BLaER1 treated with 17β-estradiol and CSF1 and Interleukin-3, amounts not matched to agents 10 nM and 100 nM (cell line): ENCODE measurements around the gene AQP1.

Experiments used
- H3K27ac ChIP-seq, 11 experiments: shearing (Covaris generic); formaldehyde crosslinking; 2 replicates each; pipeline ENCODE4 v1.8.1; 2022
- H3K27me3 ChIP-seq, 11 experiments: shearing (Covaris generic); formaldehyde crosslinking; 2 replicates each; pipeline ENCODE4 v1.8.1; 2022
- H3K36me3 ChIP-seq, 11 experiments: shearing (Covaris generic); formaldehyde crosslinking; 2 replicates each; pipeline ENCODE4 v1.8.1; 2022
- H3K4me1 ChIP-seq, 10 experiments: shearing (Covaris generic); formaldehyde crosslinking; 2 replicates each; pipeline ENCODE4 v1.8.1; 2022
- H3K4me2 ChIP-seq, 11 experiments: shearing (Covaris generic); formaldehyde crosslinking; 2 replicates each; pipeline ENCODE4 v1.8.1; 2022
- H3K4me3 ChIP-seq, 10 experiments: shearing (Covaris generic); formaldehyde crosslinking; 2 replicates each; pipeline ENCODE4 v1.8.1; 2022
- H3K9ac ChIP-seq, 11 experiments: shearing (Covaris generic); formaldehyde crosslinking; 2 replicates each; pipeline ENCODE4 v1.8.1; 2022
- H3K9me3 ChIP-seq, 11 experiments: shearing (Covaris generic); formaldehyde crosslinking; replicated peaks in 1 of 11; 2 replicates each; pipeline ENCODE4 v1.8.1; 2022
- H4K20me1 ChIP-seq, 11 experiments: shearing (Covaris generic); formaldehyde crosslinking; 2 replicates each; pipeline ENCODE4 v1.8.1; 2022
- Cebpa-rat ChIP-seq, 11 experiments: shearing (Covaris generic); IDR thresholded peaks; 2 replicates each; pipeline ENCODE4 v1.8.1; 2022

AQP1 gene

GRCh38 chr7:30911133-30911532 is 520 bp upstream of the AQP1 start:
- Histone ChIP-seq H3K4me3 (no peak overlapping the region), H3K9ac (peak overlapping the region in 5 of 11 experiments; percentile 26 to 51 (median 36); a peak in 8 of 22 replicates), H4K20me1 (peaks cover 0 to 19% (median 0%) of the 10 kb centered on the region in 11 experiments; a peak in 3 of 22 replicates), H3K27ac (peak overlapping the region in 7 of 11 experiments; percentile 6 to 44 (median 16); a peak in 4 of 22 replicates), H3K4me2 (peak overlapping the region; percentile 63 to 93 (median 85)), H3K9me3 (no peaks in the 10 kb centered on the region), H3K4me1 (peaks cover 52 to 74% (median 70%) of the 10 kb centered on the region in 10 experiments), H3K36me3 (no peaks in the 10 kb centered on the region), H3K27me3 (0 out of 22 replicates have a peak, but pooled peaks cover 0 to 5% (median 0%) of the 10 kb centered on the region in 11 experiments)
- TF ChIP-seq Cebpa-rat (IDR thresholded peaks at IDR 0.05) = no peak

DNA sequence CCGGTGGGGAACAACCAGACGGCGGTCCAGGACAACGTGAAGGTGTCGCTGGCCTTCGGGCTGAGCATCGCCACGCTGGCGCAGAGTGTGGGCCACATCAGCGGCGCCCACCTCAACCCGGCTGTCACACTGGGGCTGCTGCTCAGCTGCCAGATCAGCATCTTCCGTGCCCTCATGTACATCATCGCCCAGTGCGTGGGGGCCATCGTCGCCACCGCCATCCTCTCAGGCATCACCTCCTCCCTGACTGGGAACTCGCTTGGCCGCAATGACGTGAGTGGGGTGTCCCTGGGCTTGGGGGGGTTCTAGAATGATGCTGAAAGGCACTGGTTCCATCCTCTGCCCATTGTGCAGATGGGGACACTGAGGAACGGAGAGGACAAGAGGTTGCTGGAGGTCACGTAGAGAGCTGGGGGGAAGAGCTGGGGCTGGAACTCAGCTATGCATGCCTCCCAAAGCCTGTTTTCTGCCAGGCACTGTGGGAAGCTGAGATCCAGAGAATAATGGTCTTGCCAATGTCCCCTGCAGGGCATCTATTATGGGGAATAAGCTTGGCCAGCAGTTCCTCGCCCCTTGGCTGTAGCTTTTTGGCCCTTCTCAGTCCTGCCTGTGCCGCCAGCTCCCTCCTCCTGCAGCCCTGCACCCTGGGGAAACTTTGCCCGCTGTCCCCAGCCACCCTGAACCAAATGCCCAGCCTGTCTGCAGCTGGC is 523 bp downstream of the AQP1 start:
- H3K9ac ChIP-seq = peak overlapping the region in 5 of 11 experiments; percentile 7 to 56 (median 19); a peak in 9 of 22 replicates
- H3K9me3 ChIP-seq = no peaks in the 10 kb centered on the region
- 0 out of 22 replicates have a peak, but pooled peaks cover 0 to 5% (median 0%) of the 10 kb centered on the region in 11 experiments for H3K27me3 ChIP-seq
- peaks cover 0 to 23% (median 0%) of the 10 kb centered on the region in 11 experiments; a peak in 3 of 22 replicates for H4K20me1 ChIP-seq
- H3K36me3 ChIP-seq = no peaks in the 10 kb centered on the region
- H3K4me1 ChIP-seq = peaks cover 52 to 77% (median 71%) of the 10 kb centered on the region in 10 experiments
- H3K27ac ChIP-seq = peak overlapping the region in 4 of 11 experiments; percentile 9 to 48 (median 32); a peak in 5 of 22 replicates
- H3K4me2 ChIP-seq = peak overlapping the region; percentile 59 to 93 (median 85)
- H3K4me3 ChIP-seq = 0 out of 20 replicates have a peak overlapping the region, but pooled peaks of 2 of the 10 experiments have one; percentile 8 to 23
- no peak for TF ChIP-seq Cebpa-rat (IDR thresholded peaks at IDR 0.05)

- no peak for TF ChIP-seq Cebpa-rat (IDR thresholded peaks at IDR 0.05)
- Histone ChIP-seq H3K9ac (peak overlapping the region in 3 of 11 experiments; percentile 7 to 29 (median 19); a peak in 4 of 22 replicates), H3K4me1 (peaks cover 52 to 77% (median 71%) of the 10 kb centered on the region in 10 experiments), H4K20me1 (peaks cover 0 to 23% (median 0%) of the 10 kb centered on the region in 11 experiments; a peak in 3 of 22 replicates), H3K27me3 (0 out of 22 replicates have a peak, but pooled peaks cover 0 to 5% (median 0%) of the 10 kb centered on the region in 11 experiments), H3K27ac (no peak overlapping the region; a peak in 1 of 22 replicates), H3K4me3 (no peak overlapping the region), H3K9me3 (no peaks in the 10 kb centered on the region), H3K36me3 (no peaks in the 10 kb centered on the region), H3K4me2 (peak overlapping the region in 9 of 11 experiments; percentile 74 to 93 (median 87); a peak in 18 of 22 replicates)
Measured at GRCh38 chr7:30912731-30912985, 1.0 kb downstream of the AQP1 start.

DNA sequence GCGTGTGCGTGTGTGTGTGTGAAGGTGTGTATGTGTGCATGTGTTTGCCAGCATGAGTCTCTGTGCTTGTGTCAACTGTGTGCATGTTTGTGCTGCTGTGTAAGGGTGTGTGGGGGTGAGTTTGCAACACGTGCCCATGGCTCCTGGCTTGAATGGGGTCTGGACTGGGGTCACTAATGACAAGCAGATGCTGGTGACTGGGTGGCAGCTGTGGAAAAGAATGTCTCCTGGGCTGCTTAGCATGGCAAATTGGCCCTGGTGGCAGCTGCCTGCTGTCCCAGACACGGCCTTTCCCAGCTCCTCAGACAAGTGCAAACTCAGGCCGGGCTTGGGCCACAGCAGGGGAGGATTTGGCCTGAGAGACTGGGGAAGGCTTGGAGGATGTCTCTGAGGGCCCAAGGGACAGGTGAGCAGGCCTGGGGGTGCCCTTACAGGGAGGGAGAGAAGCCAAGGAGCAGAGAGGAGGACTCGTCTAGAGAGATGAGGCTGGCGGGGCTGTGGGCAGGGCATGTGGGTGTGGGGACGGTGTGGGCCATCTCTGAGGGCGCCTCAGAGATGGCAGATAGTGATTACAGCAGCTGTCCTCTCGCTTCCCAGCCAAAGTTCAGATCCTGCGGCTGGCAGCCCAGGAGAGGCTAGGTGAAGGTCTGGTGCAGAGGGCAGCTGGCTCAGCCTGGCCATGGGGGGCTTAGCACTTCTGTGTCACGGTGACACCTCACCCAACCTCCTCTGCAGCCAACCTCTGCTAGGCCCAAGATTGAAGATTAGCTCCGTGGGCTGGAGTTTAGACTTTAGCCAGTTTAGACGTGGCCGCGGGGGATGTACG is 1.5 kb downstream of the AQP1 start:
- Histone ChIP-seq H3K4me3 (no peak overlapping the region), H3K4me1 (peaks cover 52 to 77% (median 71%) of the 10 kb centered on the region in 10 experiments), H3K27ac (peak overlapping the region in 1 of 11 experiments; percentile 6; a peak in 3 of 22 replicates), H4K20me1 (peaks cover 0 to 23% (median 0%) of the 10 kb centered on the region in 11 experiments; a peak in 3 of 22 replicates), H3K9me3 (no peaks in the 10 kb centered on the region), H3K4me2 (peak overlapping the region in 10 of 11 experiments; percentile 74 to 93 (median 86); a peak in 19 of 22 replicates), H3K9ac (peak overlapping the region in 3 of 11 experiments; percentile 7 to 36 (median 29); a peak in 5 of 22 replicates), H3K27me3 (0 out of 22 replicates have a peak, but pooled peaks cover 0 to 5% (median 0%) of the 10 kb centered on the region in 11 experiments), H3K36me3 (no peaks in the 10 kb centered on the region)
- TF ChIP-seq Cebpa-rat (IDR thresholded peaks at IDR 0.05) = no peak

GRCh38 chr7:30913821-30914515 is 2.3 kb downstream of the AQP1 start:
- 0 out of 22 replicates have a peak, but pooled peaks cover 0 to 5% (median 0%) of the 10 kb centered on the region in 11 experiments for H3K27me3 ChIP-seq
- peak overlapping the region in 1 of 11 experiments; percentile 16; a peak in 1 of 22 replicates for H3K9ac ChIP-seq
- H3K9me3 ChIP-seq = no peaks in the 10 kb centered on the region
- no peaks in the 10 kb centered on the region for H3K36me3 ChIP-seq
- peak overlapping the region; percentile 59 to 93 (median 85) for H3K4me2 ChIP-seq
- TF ChIP-seq Cebpa-rat (IDR thresholded peaks at IDR 0.05) = no peak
- H4K20me1 ChIP-seq = peaks cover 0 to 23% (median 0%) of the 10 kb centered on the region in 11 experiments; a peak in 3 of 22 replicates
- peaks cover 52 to 75% (median 71%) of the 10 kb centered on the region in 10 experiments for H3K4me1 ChIP-seq
- H3K4me3 ChIP-seq = no peak overlapping the region
- H3K27ac ChIP-seq = peak overlapping the region in 4 of 11 experiments; percentile 10 to 63 (median 24); a peak in 6 of 22 replicates

DNA sequence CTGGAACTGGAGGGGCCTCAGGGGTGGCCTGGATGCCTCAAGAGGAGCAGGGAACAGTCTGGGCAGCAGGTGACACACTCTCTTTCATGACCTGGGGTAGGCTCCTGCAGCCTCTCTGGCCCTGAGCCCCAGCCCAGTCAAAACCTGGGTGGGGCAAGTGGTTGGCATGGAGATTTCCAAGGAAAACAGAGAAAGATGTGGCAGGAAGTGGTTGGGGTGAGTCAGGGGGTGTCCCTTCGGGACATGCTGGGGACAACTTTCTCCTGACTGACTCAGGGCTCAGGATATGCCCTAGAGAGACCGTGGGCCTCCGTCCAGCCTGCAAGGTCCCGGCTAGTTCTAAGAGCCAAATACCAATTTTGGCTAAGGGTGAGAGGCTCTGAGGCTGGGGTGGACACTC is 2.9 kb downstream of the AQP1 start:
- Histone ChIP-seq H3K9ac (peak overlapping the region in 5 of 11 experiments; percentile 1 to 40 (median 16); a peak in 4 of 22 replicates), H4K20me1 (peaks cover 0 to 23% (median 0%) of the 10 kb centered on the region in 11 experiments; a peak in 3 of 22 replicates), H3K4me2 (peak overlapping the region; percentile 59 to 93 (median 85)), H3K27ac (peak overlapping the region in 5 of 11 experiments; percentile 10 to 63 (median 33); a peak in 8 of 22 replicates), H3K27me3 (0 out of 22 replicates have a peak, but pooled peaks cover 0 to 5% (median 0%) of the 10 kb centered on the region in 11 experiments), H3K4me3 (0 out of 20 replicates have a peak overlapping the region, but pooled peaks of 1 of the 10 experiments have one; percentile 24), H3K4me1 (peaks cover 52 to 71% (median 68%) of the 10 kb centered on the region in 10 experiments), H3K36me3 (no peaks in the 10 kb centered on the region), H3K9me3 (no peaks in the 10 kb centered on the region)
- TF ChIP-seq Cebpa-rat (IDR thresholded peaks at IDR 0.05) = no peak

- Histone ChIP-seq H3K4me1 (peaks cover 51 to 66% (median 63%) of the 10 kb centered on the region in 10 experiments), H3K36me3 (no peaks in the 10 kb centered on the region), H3K27me3 (0 out of 22 replicates have a peak, but pooled peaks cover 0 to 5% (median 0%) of the 10 kb centered on the region in 11 experiments), H3K9ac (peak overlapping the region in 5 of 11 experiments; percentile 1 to 40 (median 20); a peak in 6 of 22 replicates), H3K9me3 (no peaks in the 10 kb centered on the region), H3K4me3 (0 out of 20 replicates have a peak overlapping the region, but pooled peaks of 1 of the 10 experiments have one; percentile 24), H3K27ac (peak overlapping the region in 6 of 11 experiments; percentile 6 to 63 (median 36); a peak in 9 of 22 replicates), H3K4me2 (peak overlapping the region; percentile 59 to 93 (median 85)), H4K20me1 (peaks cover 0 to 23% (median 0%) of the 10 kb centered on the region in 11 experiments; a peak in 3 of 22 replicates)
- no peak for TF ChIP-seq Cebpa-rat (IDR thresholded peaks at IDR 0.05)
Measured at GRCh38 chr7:30915005-30915601, 3.5 kb downstream of the AQP1 start.
